Neural cell (in vitro differentiated cells): ENCODE measurements around the gene MIPOL1.

Experiments used
- EP300 ChIP-seq: fragments of 450-650 bp; conservative IDR thresholded peaks from 2 replicates; pipeline ENCODE4 v1.6.1; 2014; ENCODE audit warnings: antibody characterized with exemption, mild to moderate bottlenecking, moderate library complexity; ENCODE audit not compliant: poor library complexity, severe bottlenecking
- EZH2 ChIP-seq: fragments of 200-600, 300-800 bp; shearing (Covaris generic), sonication (generic); IDR thresholded peaks from 2 replicates; pipeline ENCODE4 v1.6.1; 2014; ENCODE audit warnings: antibody characterized with exemption, low read length, borderline replicate concordance, mild to moderate bottlenecking; ENCODE audit not compliant: insufficient read depth, poor library complexity, severe bottlenecking
- MXI1 ChIP-seq: fragments of 450-650 bp; conservative IDR thresholded peaks from 2 replicates; pipeline ENCODE4 v1.6.1; 2014; ENCODE audit warnings: antibody characterized with exemption, mild to moderate bottlenecking; ENCODE audit not compliant: poor library complexity, severe bottlenecking
- POLR2AphosphoS5 ChIP-seq: IDR thresholded peaks from 2 replicates; pipeline ENCODE4 v1.6.1; 2012
- TAF1 ChIP-seq: IDR thresholded peaks from 2 replicates; pipeline ENCODE4 v1.6.1; 2012; ENCODE audit warnings: low read depth
- TF ChIP-seq, protein P1 (sequence below): fragments of 450-650 bp; IDR thresholded peaks from 2 replicates; pipeline ENCODE4 v1.5.1; 2014; ENCODE audit warnings: antibody characterized with exemption, mild to moderate bottlenecking, moderate library complexity; ENCODE audit not compliant: poor library complexity, severe bottlenecking
- TF ChIP-seq, protein P2 (sequence below): IDR thresholded peaks from 2 replicates; pipeline ENCODE4 v1.6.1; 2012; ENCODE audit warnings: borderline replicate concordance

DNA sequence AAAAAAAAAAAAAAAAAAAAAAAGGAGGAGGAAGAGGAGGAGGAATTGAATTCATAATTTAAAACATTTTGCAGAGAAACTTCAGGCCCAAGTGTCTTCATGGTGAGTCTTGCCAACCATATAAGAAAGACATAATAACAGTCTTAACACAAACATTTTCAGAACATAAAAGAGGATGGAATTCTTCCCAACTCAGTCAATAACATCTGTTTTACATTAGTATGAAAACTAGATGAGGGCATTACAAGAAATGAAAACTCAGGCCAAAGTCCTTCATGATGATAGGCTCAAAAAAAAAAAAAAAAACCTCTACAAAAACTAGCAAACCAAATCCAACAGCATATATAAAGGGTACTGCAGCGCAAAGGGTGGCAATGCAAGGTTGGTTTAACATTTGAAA lies 245.7 kb downstream of the MIPOL1 start:
- no peak for TF ChIP-seq EZH2
- no peak for TF ChIP-seq EP300
- TF ChIP-seq, protein P1, sequence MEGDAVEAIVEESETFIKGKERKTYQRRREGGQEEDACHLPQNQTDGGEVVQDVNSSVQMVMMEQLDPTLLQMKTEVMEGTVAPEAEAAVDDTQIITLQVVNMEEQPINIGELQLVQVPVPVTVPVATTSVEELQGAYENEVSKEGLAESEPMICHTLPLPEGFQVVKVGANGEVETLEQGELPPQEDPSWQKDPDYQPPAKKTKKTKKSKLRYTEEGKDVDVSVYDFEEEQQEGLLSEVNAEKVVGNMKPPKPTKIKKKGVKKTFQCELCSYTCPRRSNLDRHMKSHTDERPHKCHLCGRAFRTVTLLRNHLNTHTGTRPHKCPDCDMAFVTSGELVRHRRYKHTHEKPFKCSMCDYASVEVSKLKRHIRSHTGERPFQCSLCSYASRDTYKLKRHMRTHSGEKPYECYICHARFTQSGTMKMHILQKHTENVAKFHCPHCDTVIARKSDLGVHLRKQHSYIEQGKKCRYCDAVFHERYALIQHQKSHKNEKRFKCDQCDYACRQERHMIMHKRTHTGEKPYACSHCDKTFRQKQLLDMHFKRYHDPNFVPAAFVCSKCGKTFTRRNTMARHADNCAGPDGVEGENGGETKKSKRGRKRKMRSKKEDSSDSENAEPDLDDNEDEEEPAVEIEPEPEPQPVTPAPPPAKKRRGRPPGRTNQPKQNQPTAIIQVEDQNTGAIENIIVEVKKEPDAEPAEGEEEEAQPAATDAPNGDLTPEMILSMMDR, result no peak
- no peak for TF ChIP-seq MXI1
- TF ChIP-seq, protein P2, sequence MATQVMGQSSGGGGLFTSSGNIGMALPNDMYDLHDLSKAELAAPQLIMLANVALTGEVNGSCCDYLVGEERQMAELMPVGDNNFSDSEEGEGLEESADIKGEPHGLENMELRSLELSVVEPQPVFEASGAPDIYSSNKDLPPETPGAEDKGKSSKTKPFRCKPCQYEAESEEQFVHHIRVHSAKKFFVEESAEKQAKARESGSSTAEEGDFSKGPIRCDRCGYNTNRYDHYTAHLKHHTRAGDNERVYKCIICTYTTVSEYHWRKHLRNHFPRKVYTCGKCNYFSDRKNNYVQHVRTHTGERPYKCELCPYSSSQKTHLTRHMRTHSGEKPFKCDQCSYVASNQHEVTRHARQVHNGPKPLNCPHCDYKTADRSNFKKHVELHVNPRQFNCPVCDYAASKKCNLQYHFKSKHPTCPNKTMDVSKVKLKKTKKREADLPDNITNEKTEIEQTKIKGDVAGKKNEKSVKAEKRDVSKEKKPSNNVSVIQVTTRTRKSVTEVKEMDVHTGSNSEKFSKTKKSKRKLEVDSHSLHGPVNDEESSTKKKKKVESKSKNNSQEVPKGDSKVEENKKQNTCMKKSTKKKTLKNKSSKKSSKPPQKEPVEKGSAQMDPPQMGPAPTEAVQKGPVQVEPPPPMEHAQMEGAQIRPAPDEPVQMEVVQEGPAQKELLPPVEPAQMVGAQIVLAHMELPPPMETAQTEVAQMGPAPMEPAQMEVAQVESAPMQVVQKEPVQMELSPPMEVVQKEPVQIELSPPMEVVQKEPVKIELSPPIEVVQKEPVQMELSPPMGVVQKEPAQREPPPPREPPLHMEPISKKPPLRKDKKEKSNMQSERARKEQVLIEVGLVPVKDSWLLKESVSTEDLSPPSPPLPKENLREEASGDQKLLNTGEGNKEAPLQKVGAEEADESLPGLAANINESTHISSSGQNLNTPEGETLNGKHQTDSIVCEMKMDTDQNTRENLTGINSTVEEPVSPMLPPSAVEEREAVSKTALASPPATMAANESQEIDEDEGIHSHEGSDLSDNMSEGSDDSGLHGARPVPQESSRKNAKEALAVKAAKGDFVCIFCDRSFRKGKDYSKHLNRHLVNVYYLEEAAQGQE, result no peak
- no peak for TF ChIP-seq POLR2AphosphoS5
- no peak for TF ChIP-seq TAF1
